ENCODE results near the gene FOXP4. TPM values are rescaled to one million over a fixed set of nuclear protein-coding genes. Genes with fewer than 3 reads are reported as not detected.

Gene FOXP4
- total RNA-seq, 4 donors from 2014 or later = 10.8 to 30.7 (median 17.7) TPM

DNA sequence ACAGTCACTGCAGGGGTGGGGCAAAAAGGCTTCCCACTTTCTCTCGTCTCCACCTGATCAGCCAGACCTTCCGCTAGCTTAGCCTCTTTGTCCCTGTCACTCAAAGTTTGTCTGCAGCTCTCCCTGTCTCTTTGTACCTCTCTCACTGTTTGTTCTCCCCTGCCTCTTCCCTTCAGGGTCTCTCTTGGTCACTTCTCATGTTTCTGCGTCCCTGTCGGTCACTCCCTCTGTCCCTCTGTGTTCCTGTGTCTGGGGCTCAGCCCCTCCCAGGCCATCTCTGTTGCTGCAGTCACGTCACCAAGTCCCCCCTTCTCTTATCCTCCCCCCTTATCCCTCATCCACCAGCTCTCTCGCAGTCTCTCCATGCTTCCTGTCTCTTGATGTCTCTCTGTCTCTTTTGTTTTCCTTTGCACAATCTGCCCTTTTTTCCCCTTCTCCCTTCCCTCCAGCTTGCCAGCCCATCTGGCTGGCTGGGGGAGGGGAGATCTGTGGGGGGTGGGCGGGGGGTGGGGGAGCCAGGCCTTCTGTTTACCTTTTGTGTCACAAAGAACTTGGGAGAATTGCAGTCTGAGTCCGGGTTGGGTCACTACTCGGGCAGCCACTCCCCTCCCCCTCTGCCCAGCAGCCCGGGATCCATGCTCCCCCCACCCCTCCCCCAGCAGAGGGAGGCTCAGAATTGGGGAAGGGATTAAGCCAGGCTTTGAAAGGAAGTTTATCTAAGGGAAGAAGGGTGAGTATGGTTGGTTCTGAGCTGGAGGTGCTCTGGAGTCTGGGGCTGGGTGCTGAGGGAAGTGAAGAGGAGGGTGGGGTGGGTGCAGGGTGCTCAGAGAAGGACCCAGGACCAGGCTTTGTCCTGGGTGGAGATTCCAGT, 32.3 kb downstream of the FOXP4 start:
- TF ChIP-seq EP300 (IDR thresholded peaks at IDR 0.05) (no peak), POLR2A (IDR thresholded peaks at IDR 0.05; ENCODE audit: low read depth) (no peak), POLR2AphosphoS5 (IDR thresholded peaks at IDR 0.05) (no peak)
- TF ChIP-seq, protein P1, sequence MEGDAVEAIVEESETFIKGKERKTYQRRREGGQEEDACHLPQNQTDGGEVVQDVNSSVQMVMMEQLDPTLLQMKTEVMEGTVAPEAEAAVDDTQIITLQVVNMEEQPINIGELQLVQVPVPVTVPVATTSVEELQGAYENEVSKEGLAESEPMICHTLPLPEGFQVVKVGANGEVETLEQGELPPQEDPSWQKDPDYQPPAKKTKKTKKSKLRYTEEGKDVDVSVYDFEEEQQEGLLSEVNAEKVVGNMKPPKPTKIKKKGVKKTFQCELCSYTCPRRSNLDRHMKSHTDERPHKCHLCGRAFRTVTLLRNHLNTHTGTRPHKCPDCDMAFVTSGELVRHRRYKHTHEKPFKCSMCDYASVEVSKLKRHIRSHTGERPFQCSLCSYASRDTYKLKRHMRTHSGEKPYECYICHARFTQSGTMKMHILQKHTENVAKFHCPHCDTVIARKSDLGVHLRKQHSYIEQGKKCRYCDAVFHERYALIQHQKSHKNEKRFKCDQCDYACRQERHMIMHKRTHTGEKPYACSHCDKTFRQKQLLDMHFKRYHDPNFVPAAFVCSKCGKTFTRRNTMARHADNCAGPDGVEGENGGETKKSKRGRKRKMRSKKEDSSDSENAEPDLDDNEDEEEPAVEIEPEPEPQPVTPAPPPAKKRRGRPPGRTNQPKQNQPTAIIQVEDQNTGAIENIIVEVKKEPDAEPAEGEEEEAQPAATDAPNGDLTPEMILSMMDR (IDR thresholded peaks at IDR 0.05) = no peak
- Histone ChIP-seq H3K27me3 (no peaks in the 10 kb centered on the region), H3K4me1 (peaks cover 23 to 43% (median 32%) of the 10 kb centered on the region in 4 donors), H3K9me3 (no peaks in the 10 kb centered on the region), H3K4me3 (no peak overlapping the region), H3K36me3 (peaks cover 3 to 13% (median 4%) of the 10 kb centered on the region in 4 donors), H3K27ac (replicated peaks in 1 of 4) (no peak overlapping the region)
- intact Hi-C loops (cut with DNase I) = no loop called here
- 35% methylated on average over 10 of the region's 10 CpGs for WGBS
- no peak for DNase-seq (ENCODE audit: extremely low spot score)

GRCh38 chr6:41579088-41579610, 33.0 kb downstream of the FOXP4 start:
- intact Hi-C loops (cut with DNase I) = no loop called here

GRCh38 chr6:41580690-41581089, 34.5 kb downstream of the FOXP4 start:
- intact Hi-C loops (cut with DNase I) = no loop called here
- H3K27me3 ChIP-seq = no peaks in the 10 kb centered on the region
- H3K4me1 ChIP-seq = peaks cover 31 to 34% (median 32%) of the 10 kb centered on the region in 4 donors
- DNase-seq (ENCODE audit: extremely low spot score) = no peak
- peaks cover 4 to 30% (median 12%) of the 10 kb centered on the region in 4 donors for H3K36me3 ChIP-seq
- TF ChIP-seq POLR2AphosphoS5 (IDR thresholded peaks at IDR 0.05) (no peak), POLR2A (IDR thresholded peaks at IDR 0.05; ENCODE audit: low read depth) (no peak), EP300 (IDR thresholded peaks at IDR 0.05) (no peak)
- TF ChIP-seq, protein P1 (IDR thresholded peaks at IDR 0.05) = no peak
- no peaks in the 10 kb centered on the region for H3K9me3 ChIP-seq
- H3K4me3 ChIP-seq = no peak overlapping the region
- WGBS = 86% methylated on average over 7 of the region's 7 CpGs
- no peak overlapping the region for H3K27ac ChIP-seq (replicated peaks in 1 of 4)

More at GRCh38 chr6:41579088-41579610, 33.0 kb downstream of the FOXP4 start:
- no peak for DNase-seq (ENCODE audit: extremely low spot score)
- Histone ChIP-seq H3K4me3 (no peak overlapping the region), H3K27ac (replicated peaks in 1 of 4) (no peak overlapping the region), H3K27me3 (no peaks in the 10 kb centered on the region), H3K36me3 (peaks cover 3 to 14% (median 5%) of the 10 kb centered on the region in 4 donors), H3K9me3 (no peaks in the 10 kb centered on the region), H3K4me1 (peaks cover 28 to 43% (median 32%) of the 10 kb centered on the region in 4 donors)
- WGBS = 68% methylated on average over 3 of the region's 3 CpGs
- TF ChIP-seq POLR2AphosphoS5 (IDR thresholded peaks at IDR 0.05) = no peak
- no peak for TF ChIP-seq EP300 (IDR thresholded peaks at IDR 0.05)
- TF ChIP-seq, protein P1 (IDR thresholded peaks at IDR 0.05) = no peak
- no peak for TF ChIP-seq POLR2A (IDR thresholded peaks at IDR 0.05; ENCODE audit: low read depth)

DNA sequence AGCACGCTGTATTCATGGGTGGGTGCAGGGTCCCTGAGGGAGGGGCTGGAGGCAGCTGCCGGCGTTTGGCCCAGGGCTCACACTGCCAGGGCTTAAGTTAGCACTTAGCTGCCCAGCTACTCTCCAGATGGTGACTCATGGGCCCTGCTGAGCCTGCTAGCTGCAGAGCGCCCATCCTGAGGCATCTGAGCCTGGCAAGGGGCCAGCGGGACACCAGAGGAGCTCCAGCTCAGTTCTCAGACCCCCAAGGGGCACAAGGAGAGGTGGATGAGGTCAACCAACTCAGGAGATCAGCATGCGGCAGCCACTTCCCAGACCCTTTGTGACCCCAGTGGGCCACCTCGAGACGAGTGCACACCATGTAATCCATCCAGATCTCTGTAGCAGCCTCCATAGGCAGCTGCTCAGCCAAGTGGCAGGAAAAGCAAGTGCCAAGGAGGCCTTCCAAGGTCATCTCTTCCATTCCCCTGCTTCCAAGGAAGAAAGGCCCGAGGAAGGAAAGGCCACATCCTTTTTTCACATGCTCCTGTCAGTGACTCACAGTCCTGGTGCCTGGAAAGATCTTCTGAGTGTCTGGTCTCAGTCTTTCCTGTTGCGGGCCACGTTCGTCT, 35.3 kb downstream of the FOXP4 start:
- H3K27ac ChIP-seq (replicated peaks in 1 of 4) = no peak overlapping the region
- no peak overlapping the region for H3K4me3 ChIP-seq
- no peak for TF ChIP-seq POLR2AphosphoS5 (IDR thresholded peaks at IDR 0.05)
- no peak for TF ChIP-seq POLR2A (IDR thresholded peaks at IDR 0.05; ENCODE audit: low read depth)
- TF ChIP-seq, protein P1 (IDR thresholded peaks at IDR 0.05) = no peak
- no peak for TF ChIP-seq EP300 (IDR thresholded peaks at IDR 0.05)
- H3K27me3 ChIP-seq = no peaks in the 10 kb centered on the region
- WGBS = 64% methylated on average over 9 of the region's 12 CpGs
- H3K36me3 ChIP-seq = peaks cover 4 to 37% (median 16%) of the 10 kb centered on the region in 4 donors
- intact Hi-C loops (cut with DNase I) = no loop called here
- no peaks in the 10 kb centered on the region for H3K9me3 ChIP-seq
- H3K4me1 ChIP-seq = peaks cover 31 to 33% (median 32%) of the 10 kb centered on the region in 4 donors
- DNase-seq (ENCODE audit: extremely low spot score) = no peak
